ENCODE measurements around the gene INTS1. TPM values are rescaled to one million over a fixed set of nuclear protein-coding genes. Genes with fewer than 3 reads are reported as not detected.

The INTS1 gene
- total RNA-seq, 4 donors from 2014 or later: 50.3 to 134 (median 71.4) TPM

- 92 to 95% methylated on average over 4 to 33 of the region's 33 CpGs for WGBS, 2 donors (ENCODE audit: low coverage in 1 of 2)
- no peak for DNase-seq
- in situ Hi-C loops (cut with MboI; ENCODE audit: low pct_ligation_motif_present in 1 of 4, low pct_unique_long_range_greater_than_20kb in 1 of 4, low sequenced_read_pairs in 3 of 4): no loop called here
Measured at GRCh38 chr7:1496531-1497292, 7.5 kb downstream of the INTS1 start.

GRCh38 chr7:1495564-1496242 is 8.5 kb downstream of the INTS1 start:
- in situ Hi-C loops (cut with MboI; ENCODE audit: low pct_ligation_motif_present in 1 of 4, low pct_unique_long_range_greater_than_20kb in 1 of 4, low sequenced_read_pairs in 3 of 4) (no loop called here), intact Hi-C loops (cut with DNase I; ENCODE audit: low total_unique reads) (no loop called here)
- Histone ChIP-seq H3K36me3 (peaks cover 0 to 32% (median 7%) of the 10 kb centered on the region in 4 donors), H3K27me3 (no peaks in the 10 kb centered on the region), H3K9me3 (no peaks in the 10 kb centered on the region), H3K4me1 (no peaks in the 10 kb centered on the region), H3K4me3 (no peak overlapping the region), H3K27ac (no peak overlapping the region)
- no peak for TF ChIP-seq POLR2AphosphoS5 (IDR thresholded peaks at IDR 0.05)
- TF ChIP-seq CTCF (IDR thresholded peaks at IDR 0.05): no peak
- no peak for TF ChIP-seq EP300 (IDR thresholded peaks at IDR 0.05; ENCODE audit: low read depth)
- no peak for TF ChIP-seq POLR2A (IDR thresholded peaks at IDR 0.05)
- no peak for DNase-seq
- WGBS, 2 donors (ENCODE audit: low coverage in 1 of 2): 89% methylated on average over 30 of the region's 34 CpGs; no CpG with 5 or more reads in 1 of the 2 donors

More at GRCh38 chr7:1496531-1497292, 7.5 kb downstream of the INTS1 start:
- Histone ChIP-seq H3K4me3 (no peak overlapping the region), H3K9me3 (no peaks in the 10 kb centered on the region), H3K27me3 (no peaks in the 10 kb centered on the region), H3K27ac (no peak overlapping the region), H3K4me1 (no peaks in the 10 kb centered on the region), H3K36me3 (peaks cover 0 to 28% (median 7%) of the 10 kb centered on the region in 4 donors)
- intact Hi-C loops (cut with DNase I; ENCODE audit: low total_unique reads): no loop called here
- no peak for TF ChIP-seq POLR2A (IDR thresholded peaks at IDR 0.05)
- no peak for TF ChIP-seq POLR2AphosphoS5 (IDR thresholded peaks at IDR 0.05)
- no peak for TF ChIP-seq CTCF (IDR thresholded peaks at IDR 0.05)
- TF ChIP-seq EP300 (IDR thresholded peaks at IDR 0.05; ENCODE audit: low read depth): no peak

- no peaks in the 10 kb centered on the region for H3K9me3 ChIP-seq
- in situ Hi-C loops (cut with MboI; ENCODE audit: low pct_ligation_motif_present in 1 of 4, low pct_unique_long_range_greater_than_20kb in 1 of 4, low sequenced_read_pairs in 3 of 4): no loop called here
- no peak for DNase-seq
- no peak overlapping the region for H3K4me3 ChIP-seq
- H3K27me3 ChIP-seq: no peaks in the 10 kb centered on the region
- H3K36me3 ChIP-seq: peaks cover 0 to 30% (median 6%) of the 10 kb centered on the region in 4 donors
- 96% methylated on average over 17 of the region's 27 CpGs; no CpG with 5 or more reads in 1 of the 2 donors for WGBS, 2 donors (ENCODE audit: low coverage in 1 of 2)
- intact Hi-C loops (cut with DNase I; ENCODE audit: low total_unique reads): no loop called here
- H3K27ac ChIP-seq: no peak overlapping the region
- TF ChIP-seq EP300 (IDR thresholded peaks at IDR 0.05; ENCODE audit: low read depth) (no peak), POLR2AphosphoS5 (IDR thresholded peaks at IDR 0.05) (no peak), POLR2A (IDR thresholded peaks at IDR 0.05) (no peak), CTCF (IDR thresholded peaks at IDR 0.05) (no peak)
- no peaks in the 10 kb centered on the region for H3K4me1 ChIP-seq
Measured at GRCh38 chr7:1494866-1495563, 9.2 kb downstream of the INTS1 start.

GRCh38 chr7:1494447-1494846 is 9.7 kb downstream of the INTS1 start:
- no peak for DNase-seq
- Histone ChIP-seq H3K36me3 (peaks cover 0 to 30% (median 6%) of the 10 kb centered on the region in 4 donors), H3K27ac (no peak overlapping the region), H3K4me1 (no peaks in the 10 kb centered on the region), H3K9me3 (no peaks in the 10 kb centered on the region), H3K4me3 (no peak overlapping the region), H3K27me3 (no peaks in the 10 kb centered on the region)
- intact Hi-C loops (cut with DNase I; ENCODE audit: low total_unique reads) (no loop called here), in situ Hi-C loops (cut with MboI; ENCODE audit: low pct_ligation_motif_present in 1 of 4, low pct_unique_long_range_greater_than_20kb in 1 of 4, low sequenced_read_pairs in 3 of 4) (no loop called here)
- TF ChIP-seq EP300 (IDR thresholded peaks at IDR 0.05; ENCODE audit: low read depth) (no peak), CTCF (IDR thresholded peaks at IDR 0.05) (no peak), POLR2A (IDR thresholded peaks at IDR 0.05) (no peak), POLR2AphosphoS5 (IDR thresholded peaks at IDR 0.05) (no peak)
- WGBS, 2 donors (ENCODE audit: low coverage in 1 of 2): 90 to 96% methylated on average over 13 to 25 of the region's 25 CpGs

All from transverse colon (tissue), 4 donors.